Measurements from ENCODE around the gene GPNMB. TPM values are rescaled to one million over a fixed set of nuclear protein-coding genes. Genes with fewer than 3 reads are reported as not detected.

The GPNMB gene
- total and polyA plus RNA-seq, 10 of the 15 experiments (the other 5 are each of a cell fraction or from before 2014, with no cell fraction given): 5.9 to 22.3 (median 10.0) TPM

GRCh38 chr7:23242321-23242720 is 4.3 kb upstream of the GPNMB start (continued):
- TF ChIP-seq, protein P1, sequence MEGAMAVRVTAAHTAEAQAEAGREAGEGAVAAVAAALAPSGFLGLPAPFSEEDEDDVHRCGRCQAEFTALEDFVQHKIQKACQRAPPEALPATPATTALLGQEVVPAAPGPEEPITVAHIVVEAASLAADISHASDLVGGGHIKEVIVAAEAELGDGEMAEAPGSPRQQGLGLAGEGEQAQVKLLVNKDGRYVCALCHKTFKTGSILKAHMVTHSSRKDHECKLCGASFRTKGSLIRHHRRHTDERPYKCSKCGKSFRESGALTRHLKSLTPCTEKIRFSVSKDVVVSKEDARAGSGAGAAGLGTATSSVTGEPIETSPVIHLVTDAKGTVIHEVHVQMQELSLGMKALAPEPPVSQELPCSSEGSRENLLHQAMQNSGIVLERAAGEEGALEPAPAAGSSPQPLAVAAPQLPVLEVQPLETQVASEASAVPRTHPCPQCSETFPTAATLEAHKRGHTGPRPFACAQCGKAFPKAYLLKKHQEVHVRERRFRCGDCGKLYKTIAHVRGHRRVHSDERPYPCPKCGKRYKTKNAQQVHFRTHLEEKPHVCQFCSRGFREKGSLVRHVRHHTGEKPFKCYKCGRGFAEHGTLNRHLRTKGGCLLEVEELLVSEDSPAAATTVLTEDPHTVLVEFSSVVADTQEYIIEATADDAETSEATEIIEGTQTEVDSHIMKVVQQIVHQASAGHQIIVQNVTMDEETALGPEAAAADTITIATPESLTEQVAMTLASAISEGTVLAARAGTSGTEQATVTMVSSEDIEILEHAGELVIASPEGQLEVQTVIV (IDR thresholded peaks at IDR 0.05; ENCODE audit: borderline replicate concordance, partially characterized antibody): no peak
- TF ChIP-seq MEF2A (IDR thresholded peaks at IDR 0.05; ENCODE audit: insufficient read depth, low read depth, low read length) (0 out of 2 replicates have a peak, but pooled peaks have one; percentile 34), BRCA1 (IDR thresholded peaks at IDR 0.05; ENCODE audit: low read depth, low read length) (no peak), POLR2AphosphoS5 (IDR thresholded peaks at IDR 0.05; ENCODE audit: low read length) (no peak), BHLHE40 (IDR thresholded peaks at IDR 0.05; ENCODE audit: borderline replicate concordance in 1 of 2, low read depth in 2 of 2, low read length in 1 of 2) (peak in 1 of 2 experiments; percentile 70; a peak in 1 of 4 replicates), EED (IDR thresholded peaks at IDR 0.05; ENCODE audit: low read depth) (no peak), PAX8 (IDR thresholded peaks at IDR 0.05) (no peak), NBN (IDR thresholded peaks at IDR 0.05) (peak; percentile 70; the same call in 1 of the 2 replicates), SIX5 (IDR thresholded peaks at IDR 0.05; ENCODE audit: low read depth, low read length, severe bottlenecking) (no peak), HDAC6 (IDR thresholded peaks at IDR 0.05; ENCODE audit: unreplicated experiment) (no peak), MTA2 (IDR thresholded peaks at IDR 0.05; ENCODE audit: low read depth) (0 out of 2 replicates have a peak, but pooled peaks have one; percentile 18), RAD51 (IDR thresholded peaks at IDR 0.05) (peak; percentile 89), BACH1 (IDR thresholded peaks at IDR 0.05; ENCODE audit: borderline replicate concordance) (no peak), SKIL (IDR thresholded peaks at IDR 0.05; ENCODE audit: low read depth, poor library complexity, severe bottlenecking) (peak; percentile 59), NR2C2 (IDR thresholded peaks at IDR 0.05; ENCODE audit: borderline replicate concordance, control insufficient read depth, insufficient read length, low read depth) (no peak), CBX3 (IDR thresholded peaks at IDR 0.05; ENCODE audit: borderline replicate concordance, low read depth) (no peak), PAX5 (IDR thresholded peaks at IDR 0.05; ENCODE audit: borderline replicate concordance, low read depth, low read length) (no peak), RELA (IDR thresholded peaks at IDR 0.05; ENCODE audit: borderline replicate concordance, partially characterized antibody) (no peak)
- TF ChIP-seq, protein P2, sequence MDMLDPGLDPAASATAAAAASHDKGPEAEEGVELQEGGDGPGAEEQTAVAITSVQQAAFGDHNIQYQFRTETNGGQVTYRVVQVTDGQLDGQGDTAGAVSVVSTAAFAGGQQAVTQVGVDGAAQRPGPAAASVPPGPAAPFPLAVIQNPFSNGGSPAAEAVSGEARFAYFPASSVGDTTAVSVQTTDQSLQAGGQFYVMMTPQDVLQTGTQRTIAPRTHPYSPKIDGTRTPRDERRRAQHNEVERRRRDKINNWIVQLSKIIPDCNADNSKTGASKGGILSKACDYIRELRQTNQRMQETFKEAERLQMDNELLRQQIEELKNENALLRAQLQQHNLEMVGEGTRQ (IDR thresholded peaks at IDR 0.05; ENCODE audit: borderline replicate concordance, low read depth, low read length): peak; percentile 40; the same call in 1 of the 2 replicates
- TF ChIP-seq, protein P3, sequence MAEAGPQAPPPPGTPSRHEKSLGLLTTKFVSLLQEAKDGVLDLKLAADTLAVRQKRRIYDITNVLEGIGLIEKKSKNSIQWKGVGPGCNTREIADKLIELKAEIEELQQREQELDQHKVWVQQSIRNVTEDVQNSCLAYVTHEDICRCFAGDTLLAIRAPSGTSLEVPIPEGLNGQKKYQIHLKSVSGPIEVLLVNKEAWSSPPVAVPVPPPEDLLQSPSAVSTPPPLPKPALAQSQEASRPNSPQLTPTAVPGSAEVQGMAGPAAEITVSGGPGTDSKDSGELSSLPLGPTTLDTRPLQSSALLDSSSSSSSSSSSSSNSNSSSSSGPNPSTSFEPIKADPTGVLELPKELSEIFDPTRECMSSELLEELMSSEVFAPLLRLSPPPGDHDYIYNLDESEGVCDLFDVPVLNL (IDR thresholded peaks at IDR 0.05; ENCODE audit: low read depth, low read length): no peak
- TF ChIP-seq, protein P4, sequence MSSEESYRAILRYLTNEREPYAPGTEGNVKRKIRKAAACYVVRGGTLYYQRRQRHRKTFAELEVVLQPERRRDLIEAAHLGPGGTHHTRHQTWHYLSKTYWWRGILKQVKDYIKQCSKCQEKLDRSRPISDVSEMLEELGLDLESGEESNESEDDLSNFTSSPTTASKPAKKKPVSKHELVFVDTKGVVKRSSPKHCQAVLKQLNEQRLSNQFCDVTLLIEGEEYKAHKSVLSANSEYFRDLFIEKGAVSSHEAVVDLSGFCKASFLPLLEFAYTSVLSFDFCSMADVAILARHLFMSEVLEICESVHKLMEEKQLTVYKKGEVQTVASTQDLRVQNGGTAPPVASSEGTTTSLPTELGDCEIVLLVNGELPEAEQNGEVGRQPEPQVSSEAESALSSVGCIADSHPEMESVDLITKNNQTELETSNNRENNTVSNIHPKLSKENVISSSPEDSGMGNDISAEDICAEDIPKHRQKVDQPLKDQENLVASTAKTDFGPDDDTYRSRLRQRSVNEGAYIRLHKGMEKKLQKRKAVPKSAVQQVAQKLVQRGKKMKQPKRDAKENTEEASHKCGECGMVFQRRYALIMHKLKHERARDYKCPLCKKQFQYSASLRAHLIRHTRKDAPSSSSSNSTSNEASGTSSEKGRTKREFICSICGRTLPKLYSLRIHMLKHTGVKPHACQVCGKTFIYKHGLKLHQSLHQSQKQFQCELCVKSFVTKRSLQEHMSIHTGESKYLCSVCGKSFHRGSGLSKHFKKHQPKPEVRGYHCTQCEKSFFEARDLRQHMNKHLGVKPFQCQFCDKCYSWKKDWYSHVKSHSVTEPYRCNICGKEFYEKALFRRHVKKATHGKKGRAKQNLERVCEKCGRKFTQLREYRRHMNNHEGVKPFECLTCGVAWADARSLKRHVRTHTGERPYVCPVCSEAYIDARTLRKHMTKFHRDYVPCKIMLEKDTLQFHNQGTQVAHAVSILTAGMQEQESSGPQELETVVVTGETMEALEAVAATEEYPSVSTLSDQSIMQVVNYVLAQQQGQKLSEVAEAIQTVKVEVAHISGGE (CRISPR knock-in tag; IDR thresholded peaks at IDR 0.05): no peak

Data from GM12878 (cell line).